ENCODE data around the gene TCAP.
"Not testable (repeated sequence)": the region's sequence is repeated elsewhere in the genome, so short reads cannot be mapped to it uniquely, and the experiment has no call there.

The TCAP gene

GRCh38 chr17:39706921-39707337, 41.8 kb downstream of the TCAP start:
- no peak for DNase-seq

DNA sequence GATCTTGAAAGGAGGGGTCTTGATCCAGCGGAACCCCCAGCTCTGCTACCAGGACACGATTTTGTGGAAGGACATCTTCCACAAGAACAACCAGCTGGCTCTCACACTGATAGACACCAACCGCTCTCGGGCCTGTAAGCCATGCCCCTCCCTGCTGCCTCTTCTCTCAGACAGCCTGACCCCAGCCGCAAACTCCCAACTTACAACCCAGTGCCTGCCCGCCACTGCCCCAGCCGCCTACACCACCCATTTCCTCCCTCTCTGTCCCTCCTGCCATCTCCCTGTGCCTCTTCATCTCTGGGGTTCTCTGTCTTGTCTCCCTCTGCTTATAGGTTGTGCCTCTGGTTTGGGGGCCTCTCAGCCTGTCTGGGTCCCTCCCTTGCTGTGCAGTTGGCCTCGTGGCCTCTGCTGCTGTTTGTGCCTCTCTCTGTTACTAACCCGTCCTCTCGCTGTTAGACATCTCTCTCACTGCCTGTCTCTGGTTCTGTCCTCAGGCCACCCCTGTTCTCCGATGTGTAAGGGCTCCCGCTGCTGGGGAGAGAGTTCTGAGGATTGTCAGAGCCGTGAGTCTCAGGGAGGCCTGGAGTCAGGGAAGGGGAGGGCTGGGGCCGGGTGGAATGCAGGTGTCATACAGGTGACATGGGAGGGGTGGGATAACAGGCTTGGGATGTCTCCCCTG, 44.3 kb downstream of the TCAP start:
- DNase-seq, result no peak

- no peak for DNase-seq
Observed at GRCh38 chr17:39709998-39710964, 45.1 kb downstream of the TCAP start.

DNA sequence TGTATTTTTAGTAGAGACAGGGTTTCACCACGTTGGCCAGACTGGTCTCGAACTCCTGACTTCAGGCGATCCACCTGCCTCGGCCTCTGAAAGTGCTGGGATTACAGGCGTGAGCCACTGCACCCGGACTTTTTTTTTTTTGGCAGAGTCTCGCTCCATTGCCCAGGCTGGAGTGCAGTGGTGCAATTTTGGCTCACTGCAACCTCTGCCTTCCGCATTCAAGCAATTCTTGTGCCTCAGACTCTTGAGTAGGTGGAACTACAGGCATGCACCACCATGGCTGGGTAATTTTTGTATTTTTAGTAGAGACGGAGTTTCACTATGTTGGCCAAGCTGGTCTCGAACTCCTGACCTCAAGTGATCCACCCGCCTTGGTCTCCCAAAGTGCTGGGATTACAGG, 45.9 kb downstream of the TCAP start:
- DNase-seq, result not testable (repeated sequence)

DNA sequence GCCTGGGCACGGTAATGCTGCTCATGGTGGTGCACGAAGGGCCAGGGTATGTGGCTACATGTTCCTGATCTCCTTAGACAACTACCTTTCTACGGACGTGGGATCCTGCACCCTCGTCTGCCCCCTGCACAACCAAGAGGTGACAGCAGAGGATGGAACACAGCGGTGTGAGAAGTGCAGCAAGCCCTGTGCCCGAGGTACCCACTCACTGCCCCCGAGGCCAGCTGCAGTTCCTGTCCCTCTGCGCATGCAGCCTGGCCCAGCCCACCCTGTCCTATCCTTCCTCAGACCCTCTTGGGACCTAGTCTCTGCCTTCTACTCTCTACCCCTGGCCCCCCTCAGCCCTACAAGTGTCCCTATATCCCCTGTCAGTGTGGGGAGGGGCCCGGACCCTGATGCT, 46.7 kb downstream of the TCAP start:
- DNase-seq, result no peak

DNA sequence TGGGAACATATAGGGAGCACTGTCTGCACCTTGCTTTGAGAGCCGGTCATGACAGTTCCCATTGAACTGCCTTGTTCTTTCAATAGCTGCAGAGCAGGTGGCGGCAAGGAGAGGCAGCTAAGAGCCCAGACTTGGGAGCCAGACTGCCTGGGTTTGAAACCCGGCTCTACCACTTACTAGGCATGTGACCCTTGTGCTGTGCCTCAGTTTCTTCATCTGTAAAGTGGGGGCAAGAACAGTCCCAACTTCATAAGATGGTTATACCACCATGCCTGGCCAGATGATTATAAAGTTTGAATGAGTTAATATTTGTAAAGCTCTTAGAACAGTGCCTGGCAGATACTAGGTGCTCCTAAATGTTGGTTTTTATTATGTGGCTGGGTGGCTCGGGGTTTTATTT, 49.1 kb downstream of the TCAP start:
- no peak for DNase-seq

- no peak for DNase-seq
Observed at GRCh38 chr17:39715375-39716072, 50.4 kb downstream of the TCAP start.

All from activated gamma-delta T cell (primary cell).